Astrocyte (in vitro differentiated cells and primary cell): ENCODE data around the gene CR2. TPM values are rescaled to one million over a fixed set of nuclear protein-coding genes. Genes with fewer than 3 reads are reported as not detected.
A peak's percentile ranks its signal among the peaks of the same experiment; 100 is the strongest.

Experiments used
- DNase-seq: peaks from one replicate; pipeline ENCODE4 v3.0.0-alpha.2; 2010; ENCODE audit warnings: low read depth
- FAIRE-seq: peaks from 2 replicates; lab custom pipeline; 2011; peaks lifted over from hg19 to GRCh38; lab: Jason Lieb, UNC
- H2AFZ ChIP-seq: 2 replicates; pipeline ENCODE4 v1.6.0; 2012; ENCODE audit warnings: low read depth, low read length, inconsistent platforms
- H3K27ac ChIP-seq: 2 replicates; pipeline ENCODE4 v1.5.1; 2011; ENCODE audit warnings: low read depth, low read length, inconsistent platforms
- H3K27me3 ChIP-seq: 2 replicates; pipeline ENCODE4 v1.6.0; 2011; ENCODE audit warnings: low read length, inconsistent platforms; ENCODE audit not compliant: insufficient read depth
- H3K36me3 ChIP-seq: 2 replicates; pipeline ENCODE4 v1.5.1; 2011; ENCODE audit warnings: low read length, inconsistent platforms; ENCODE audit not compliant: insufficient read depth
- H3K4me1 ChIP-seq: 2 replicates; pipeline ENCODE4 v1.5.1; 2011; ENCODE audit warnings: low read length, inconsistent platforms; ENCODE audit not compliant: insufficient read depth
- H3K4me2 ChIP-seq: 2 replicates; pipeline ENCODE4 v1.6.0; 2012; ENCODE audit warnings: low read length, inconsistent platforms
- H3K4me3 ChIP-seq: 2 replicates; pipeline ENCODE4 v1.5.1; 2011; ENCODE audit warnings: low read depth, mild to moderate bottlenecking, low read length, inconsistent platforms; ENCODE audit not compliant: insufficient read depth
- H3K79me2 ChIP-seq: 2 replicates; pipeline ENCODE4 v1.6.0; 2012; ENCODE audit warnings: mild to moderate bottlenecking, low read length, inconsistent platforms; ENCODE audit not compliant: insufficient read depth
- H3K9ac ChIP-seq: 2 replicates; pipeline ENCODE4 v1.6.0; 2012; ENCODE audit warnings: mild to moderate bottlenecking, low read length, inconsistent platforms
- H3K9me3 ChIP-seq: 2 replicates; pipeline ENCODE4 v1.5.1; 2012; ENCODE audit warnings: low read depth, mild to moderate bottlenecking, low read length, inconsistent platforms; ENCODE audit not compliant: insufficient read depth
- H4K20me1 ChIP-seq: 2 replicates; pipeline ENCODE4 v1.6.0; 2012; ENCODE audit warnings: low read length, inconsistent platforms; ENCODE audit not compliant: insufficient read depth
- H3K27ac Mint-ChIP-seq: one replicate; pipeline ENCODE4 v1.8.0; 2021; ENCODE audit warnings: mild to moderate bottlenecking, mixed read lengths; ENCODE audit not compliant: unreplicated experiment
- H3K27me3 Mint-ChIP-seq: one replicate; pipeline ENCODE4 v1.8.0; 2021; ENCODE audit warnings: low read depth, mixed read lengths; ENCODE audit not compliant: unreplicated experiment
- H3K36me3 Mint-ChIP-seq: one replicate; pipeline ENCODE4 v1.8.0; 2021; ENCODE audit warnings: low read depth, mixed read lengths; ENCODE audit not compliant: unreplicated experiment
- H3K4me1 Mint-ChIP-seq: one replicate; pipeline ENCODE4 v1.8.0; 2021; ENCODE audit warnings: low read depth, mixed read lengths; ENCODE audit not compliant: unreplicated experiment
- H3K4me3 Mint-ChIP-seq: one replicate; pipeline ENCODE4 v1.8.0; 2021; ENCODE audit warnings: mild to moderate bottlenecking, moderate library complexity, mixed read lengths; ENCODE audit not compliant: unreplicated experiment
- H3K9me3 Mint-ChIP-seq: one replicate; pipeline ENCODE4 v1.8.0; 2021; ENCODE audit warnings: mild to moderate bottlenecking, mixed read lengths; ENCODE audit not compliant: unreplicated experiment
- CTCF ChIP-seq: IDR thresholded peaks from 2 replicates; pipeline ENCODE4 v1.5.1; 2011; ENCODE audit warnings: low read depth, mild to moderate bottlenecking, inconsistent platforms, low read length, moderate library complexity; ENCODE audit not compliant: insufficient read depth
- EZH2 ChIP-seq: IDR thresholded peaks from 2 replicates; pipeline ENCODE4 v1.6.1; 2012; ENCODE audit warnings: mild to moderate bottlenecking, low read length, inconsistent platforms; ENCODE audit not compliant: insufficient read depth
- total RNA-seq: library from RNA; stranded (reverse); gene quantifications from 2 replicates; pipeline ENCODE4 v1.2.1, GENCODE V29; 2021

Gene CR2
- total RNA-seq, 1 donor from 2014 or later: 0.09 TPM

- no peak overlapping the region for H3K4me3 Mint-ChIP-seq
- H3K27me3 Mint-ChIP-seq: peaks cover 2% of the 10 kb centered on the region
- Histone ChIP-seq H3K79me2 (no peaks in the 10 kb centered on the region), H3K27ac (no peak overlapping the region), H3K4me2 (no peak overlapping the region), H2AFZ (no peak overlapping the region), H4K20me1 (no peaks in the 10 kb centered on the region), H3K36me3 (no peaks in the 10 kb centered on the region), H3K4me1 (no peaks in the 10 kb centered on the region), H3K9ac (no peak overlapping the region), H3K4me3 (no peak overlapping the region), H3K9me3 (no peaks in the 10 kb centered on the region), H3K27me3 (no peaks in the 10 kb centered on the region)
- H3K4me1 Mint-ChIP-seq: peaks cover 6% of the 10 kb centered on the region
- no peaks in the 10 kb centered on the region for H3K36me3 Mint-ChIP-seq
- DNase-seq (no peak), FAIRE-seq (no peak)
- peak overlapping the region; percentile 62 for H3K27ac Mint-ChIP-seq
- TF ChIP-seq CTCF: no peak
- TF ChIP-seq EZH2: no peak
- no peaks in the 10 kb centered on the region for H3K9me3 Mint-ChIP-seq
Observed at GRCh38 chr1:207510444-207510843, 56.3 kb downstream of the CR2 start.

GRCh38 chr1:207514890-207515289, 60.8 kb downstream of the CR2 start:
- no peak for TF ChIP-seq EZH2
- no peak for TF ChIP-seq CTCF

GRCh38 chr1:207516729-207517128, 62.6 kb downstream of the CR2 start:
- Mint-ChIP-seq H3K9me3 (no peaks in the 10 kb centered on the region), H3K27ac (no peak overlapping the region), H3K27me3 (no peaks in the 10 kb centered on the region), H3K36me3 (no peaks in the 10 kb centered on the region), H3K4me1 (no peaks in the 10 kb centered on the region), H3K4me3 (no peak overlapping the region)
- DNase-seq (no peak), FAIRE-seq (no peak)
- Histone ChIP-seq H3K9ac (no peak overlapping the region), H3K9me3 (no peaks in the 10 kb centered on the region), H3K4me3 (no peak overlapping the region), H3K4me1 (no peaks in the 10 kb centered on the region), H3K36me3 (no peaks in the 10 kb centered on the region), H2AFZ (no peak overlapping the region), H3K79me2 (no peaks in the 10 kb centered on the region), H3K4me2 (no peak overlapping the region), H3K27me3 (no peaks in the 10 kb centered on the region), H4K20me1 (no peaks in the 10 kb centered on the region), H3K27ac (no peak overlapping the region)
- no peak for TF ChIP-seq EZH2
- TF ChIP-seq CTCF: no peak

More at GRCh38 chr1:207514890-207515289, 60.8 kb downstream of the CR2 start:
- Mint-ChIP-seq H3K9me3 (no peaks in the 10 kb centered on the region), H3K27me3 (no peaks in the 10 kb centered on the region), H3K4me3 (no peak overlapping the region), H3K36me3 (no peaks in the 10 kb centered on the region), H3K4me1 (no peaks in the 10 kb centered on the region), H3K27ac (no peak overlapping the region)
- Histone ChIP-seq H3K4me3 (no peak overlapping the region), H3K9me3 (no peaks in the 10 kb centered on the region), H3K4me1 (no peaks in the 10 kb centered on the region), H3K27ac (no peak overlapping the region), H3K27me3 (no peaks in the 10 kb centered on the region), H3K9ac (no peak overlapping the region), H3K36me3 (no peaks in the 10 kb centered on the region), H3K4me2 (no peak overlapping the region), H2AFZ (no peak overlapping the region), H4K20me1 (no peaks in the 10 kb centered on the region), H3K79me2 (no peaks in the 10 kb centered on the region)
- FAIRE-seq (no peak), DNase-seq (no peak)
